H1 (cell line): ENCODE measurements around the gene EGR1. TPM values are rescaled to one million over a fixed set of nuclear protein-coding genes. Genes with fewer than 3 reads are reported as not detected.

Experiments
- ATF3 ChIP-seq: IDR thresholded peaks from 2 replicates; pipeline ENCODE4 v1.6.1; 2011; ENCODE audit warnings: low read depth, mild to moderate bottlenecking, low read length; ENCODE audit not compliant: insufficient read depth
- CBX5 ChIP-seq: fragments of 300-800, 300-1000 bp; sonication (generic); IDR thresholded peaks from 2 replicates; pipeline ENCODE4 v1.7.1; 2016; ENCODE audit warnings: antibody characterized with exemption, low read length, low read depth
- CEBPB ChIP-seq: IDR thresholded peaks from 2 replicates; pipeline ENCODE4 v1.6.1; 2012; ENCODE audit warnings: low read depth, low read length
- GTF2F1 ChIP-seq: IDR thresholded peaks from 2 replicates; pipeline ENCODE4 v1.6.1; 2012; ENCODE audit warnings: low read depth, low read length, improper control_type of control experiment, borderline replicate concordance
- KDM4A ChIP-seq: IDR thresholded peaks from one replicate; pipeline ENCODE4 v1.7.1; 2012; ENCODE audit warnings: low read depth, mild to moderate bottlenecking, moderate library complexity, low read length, inconsistent platforms; ENCODE audit not compliant: severe bottlenecking
- NANOG ChIP-seq: IDR thresholded peaks from 2 replicates; pipeline ENCODE4 v1.6.1; 2011; ENCODE audit warnings: low read length, low read depth, mild to moderate bottlenecking, inconsistent platforms; ENCODE audit not compliant: insufficient read depth, poor library complexity, severe bottlenecking
- RAD21 ChIP-seq, 2 experiments: IDR thresholded peaks in 1 of 2; conservative IDR thresholded peaks in 1 of 2; 2 replicates each; pipeline ENCODE4 v1.6.1; 2011; ENCODE audit warnings: low read depth in 2 of 2, low read length in 2 of 2, improper control_type of control experiment in 1 of 2, inconsistent platforms in 1 of 2, mild to moderate bottlenecking in 1 of 2, moderate library complexity in 1 of 2
- polyA plus RNA-seq, 7 experiments: library from polyadenylated mRNA; depleted of rRNA in 3 of 7; stranded (reverse) in 5 of 7; unstranded in 2 of 7; fragments of >200 nt in 5 of 7; fragments of 200-250 nt in 2 of 7; gene quantifications; 1 replicate in 5 of 7; 2 replicates in 1 of 7; 4 replicates in 1 of 7; pipeline versions ENCODE4 v1.2.1 to v1.2.3, GENCODE V29; 2011 to 2013; ENCODE audit warnings: missing spikeins in 2 of 7, mixed read lengths in 2 of 7
- total RNA-seq: library from RNA; stranded (reverse); fragmentation: NEBNext Ultra II Directional; extraction: Animal tissue kit (Norgen Biotek cat#: 25700); gene quantifications from 2 replicates; pipeline ENCODE4 v1.2.1, GENCODE V29; 2021

Gene EGR1
- total and polyA plus RNA-seq, 2 of the 8 experiments (the other 6 are each of a cell fraction or from before 2014, with no cell fraction given): 16.2 to 35.5 TPM

GRCh38 chr5:138445547-138446271 lies 19.6 kb upstream of the EGR1 start (continued):
- TF ChIP-seq NANOG (no peak), ATF3 (no peak), GTF2F1 (no peak), RAD21 (IDR thresholded peaks at IDR 0.05 in 1 of 2, conservative IDR thresholded peaks at IDR 0.05 in 1 of 2; ENCODE audit: low read depth in 2 of 2, low read length in 2 of 2) (no peak), KDM4A (no peak), CBX5 (no peak), CEBPB (no peak)
